IMR-90 (cell line): ENCODE data around the gene SPATA2. TPM values are rescaled to one million over a fixed set of nuclear protein-coding genes. Genes with fewer than 3 reads are reported as not detected.

Source experiments
- ATAC-seq: fragments of 200-7000 bp; cut with Tn5 transposase; 2 replicates; pipeline ENCODE4 v1.9.1; 2020; ENCODE audit warnings: low read depth, mild to moderate bottlenecking, moderate library complexity
- BruUV-seq: library from RNA; stranded (reverse); fragments of 400-500 nt; replicated peaks from 2 replicates; lab custom pipeline; 2021; lab: Mats Ljungman, UMichigan
- CTCF ChIA-PET: fragments of 300-600 bp; formaldehyde crosslinking; extraction: SDS; loops from one replicate; lab custom pipeline; 2021; ENCODE audit warnings: antibody characterized with exemption; lab: Yijun Ruan, JAX
- POLR2A ChIA-PET: fragments of 300-600 bp; sonication (Branson Sonifier 250); formaldehyde crosslinking; loops from one replicate; lab custom pipeline; 2022; ENCODE audit warnings: antibody characterized with exemption; ENCODE audit not compliant: unreplicated experiment; lab: Charles Lee
- DNase-seq: peaks from one replicate; pipeline ENCODE4 v3.0.0; 2013
- H2AFZ ChIP-seq: replicated peaks from 2 replicates; pipeline ENCODE3; 2013; ENCODE audit warnings: low read length, mild to moderate bottlenecking; ENCODE audit not compliant: poor library complexity
- H2AK5ac ChIP-seq: 2 replicates; pipeline ENCODE4 v1.6.1; 2013; ENCODE audit warnings: low read depth, low read length, inconsistent platforms
- H2AK9ac ChIP-seq: replicated peaks from 2 replicates; pipeline ENCODE3; 2013; ENCODE audit warnings: mild to moderate bottlenecking, low read depth, low read length, moderate library complexity; ENCODE audit not compliant: poor library complexity
- H2BK120ac ChIP-seq: 2 replicates; pipeline ENCODE4 v1.6.1; 2013; ENCODE audit warnings: low read depth, low read length, inconsistent platforms
- H2BK15ac ChIP-seq: 3 replicates; pipeline ENCODE4 v1.6.1; 2013; ENCODE audit warnings: low read depth, low read length, inconsistent platforms
- H2BK20ac ChIP-seq: 2 replicates; pipeline ENCODE4 v1.6.1; 2013; ENCODE audit warnings: low read depth, mild to moderate bottlenecking, inconsistent platforms, low read length, moderate library complexity
- H2BK5ac ChIP-seq: 2 replicates; pipeline ENCODE4 v1.6.1; 2013; ENCODE audit warnings: mild to moderate bottlenecking, low read depth, low read length, inconsistent platforms; ENCODE audit not compliant: poor library complexity, severe bottlenecking
- H3K14ac ChIP-seq: replicated peaks from 2 replicates; pipeline ENCODE4 v1.6.1; 2013; ENCODE audit warnings: low read depth, low read length, inconsistent platforms
- H3K18ac ChIP-seq: 2 replicates; pipeline ENCODE4 v1.6.1; 2013; ENCODE audit warnings: low read depth, low read length, control low read depth
- H3K23ac ChIP-seq: 2 replicates; pipeline ENCODE4 v1.6.1; 2013; ENCODE audit warnings: low read depth, low read length, inconsistent platforms
- H3K27ac ChIP-seq: 2 replicates; pipeline ENCODE4 v1.5.1; 2013; ENCODE audit warnings: mild to moderate bottlenecking, control low read depth, low read length; ENCODE audit not compliant: insufficient read depth
- H3K27me3 ChIP-seq: 2 replicates; pipeline ENCODE4 v1.6.1; 2013; ENCODE audit warnings: low read length; ENCODE audit not compliant: control insufficient read depth, insufficient read depth
- H3K36me3 ChIP-seq: 2 replicates; pipeline ENCODE4 v1.6.1; 2013; ENCODE audit warnings: low read length, mixed read lengths; ENCODE audit not compliant: control insufficient read depth, insufficient read depth
- H3K4ac ChIP-seq: 2 replicates; pipeline ENCODE4 v1.6.1; 2013; ENCODE audit warnings: low read depth, low read length, inconsistent platforms
- H3K4me1 ChIP-seq: 2 replicates; pipeline ENCODE4 v1.6.1; 2013; ENCODE audit warnings: low read length, mixed read lengths; ENCODE audit not compliant: control insufficient read depth, insufficient read depth
- H3K4me2 ChIP-seq: 2 replicates; pipeline ENCODE4 v1.6.1; 2013; ENCODE audit warnings: low read depth, mild to moderate bottlenecking, control low read depth, low read length, moderate library complexity
- H3K4me3 ChIP-seq: 2 replicates; pipeline ENCODE4 v1.5.1; 2013; ENCODE audit warnings: low read depth, mild to moderate bottlenecking, control low read depth, low read length, moderate library complexity; ENCODE audit not compliant: insufficient read depth
- H3K56ac ChIP-seq: 2 replicates; pipeline ENCODE4 v1.6.1; 2013; ENCODE audit warnings: low read length, inconsistent platforms; ENCODE audit not compliant: insufficient read depth; ENCODE audit errors: extremely low read depth
- H3K79me1 ChIP-seq, 2 experiments: 2 replicates each; pipeline ENCODE4 v1.6.1; 2013; ENCODE audit warnings: low read length in 2 of 2, inconsistent platforms in 1 of 2, low read depth in 1 of 2
- H3K9ac ChIP-seq: 2 replicates; pipeline ENCODE4 v1.6.1; 2013; ENCODE audit warnings: low read depth, low read length, control low read depth
- H3K9me1 ChIP-seq: 2 replicates; pipeline ENCODE4 v1.6.1; 2013; ENCODE audit warnings: low read length, inconsistent platforms; ENCODE audit not compliant: insufficient read depth
- H3K9me3 ChIP-seq: 2 replicates; pipeline ENCODE4 v1.6.1; 2013; ENCODE audit warnings: low read length; ENCODE audit not compliant: control insufficient read depth, insufficient read depth
- H4K20me1 ChIP-seq: 2 replicates; pipeline ENCODE4 v1.6.1; 2013; ENCODE audit warnings: low read length, inconsistent platforms; ENCODE audit not compliant: insufficient read depth
- H4K5ac ChIP-seq: 2 replicates; pipeline ENCODE4 v1.6.1; 2013; ENCODE audit warnings: mild to moderate bottlenecking, low read depth, low read length, control low read depth
- H4K8ac ChIP-seq, 2 experiments: 2 replicates each; pipeline ENCODE4 v1.6.1; 2013; ENCODE audit warnings: low read depth in 2 of 2, low read length in 2 of 2, control low read depth in 1 of 2, inconsistent platforms in 1 of 2
- H4K91ac ChIP-seq: 2 replicates; pipeline ENCODE4 v1.6.1; 2013; ENCODE audit warnings: low read depth, low read length, inconsistent platforms; ENCODE audit not compliant: insufficient read depth
- BHLHE40 ChIP-seq: fragments of 150-350 bp; IDR thresholded peaks from 2 replicates; pipeline ENCODE4 v1.6.1; 2016; ENCODE audit warnings: mild to moderate bottlenecking, low read depth, low read length
- FOS ChIP-seq: fragments of 150-350 bp; IDR thresholded peaks from 2 replicates; pipeline ENCODE4 v1.6.1; 2016; ENCODE audit warnings: low read depth, low read length
- MAZ ChIP-seq: IDR thresholded peaks from 2 replicates; pipeline ENCODE4 v1.6.1; 2012; ENCODE audit warnings: low read depth, mild to moderate bottlenecking, low read length, improper control_type of control experiment, moderate library complexity, borderline replicate concordance
- MXI1 ChIP-seq: IDR thresholded peaks from 2 replicates; pipeline ENCODE4 v1.6.1; 2012; ENCODE audit warnings: low read depth, mild to moderate bottlenecking, low read length, moderate library complexity, borderline replicate concordance
- POLR2A ChIP-seq: IDR thresholded peaks from 2 replicates; pipeline ENCODE4 v1.6.1; 2012; ENCODE audit warnings: mild to moderate bottlenecking, low read depth, low read length
- RFX5 ChIP-seq: IDR thresholded peaks from 2 replicates; pipeline ENCODE4 v1.8.0; 2012; ENCODE audit warnings: low read depth, mild to moderate bottlenecking, low read length, moderate library complexity
- SMC3 ChIP-seq: fragments of 150-350 bp; IDR thresholded peaks from 2 replicates; pipeline ENCODE4 v1.6.1; 2016; ENCODE audit warnings: low read depth, mild to moderate bottlenecking, antibody characterized with exemption, low read length, moderate library complexity
- dilution Hi-C: fragments of 300-500 bp; cut with HindIII; formaldehyde crosslinking; loops from one replicate; pipeline ENCODE4 v1.14.3; 2018; ENCODE audit warnings: low sequenced_read_pairs; ENCODE audit not compliant: unreplicated experiment
- in situ Hi-C: fragments of 300-500 bp; cut with MboI; formaldehyde crosslinking; loops from 3 replicates; pipeline ENCODE4 v1.14.3; 2019; ENCODE audit warnings: low sequenced_read_pairs, inconsistent platforms, mixed read lengths
- intact Hi-C: fragments of 100-400 bp; cut with micrococcal nuclease; formaldehyde crosslinking; loops from 2 replicates; pipeline ENCODE4 v1.10.0; 2022
- polyA plus RNA-seq, 3 experiments: library from polyadenylated mRNA; depleted of rRNA; stranded (reverse); fragments of >200 nt; gene quantifications; 2 replicates each; pipeline ENCODE4 v1.2.3, GENCODE V29; 2012; ENCODE audit warnings: low replicate concordance in 1 of 3
- total RNA-seq: library from RNA; depleted of rRNA; stranded (reverse); fragments of >200 nt; gene quantifications from 2 replicates; pipeline ENCODE4 v1.2.3, GENCODE V29; 2012
- TF ChIP-seq, protein P1 (sequence below): fragments of 150-350 bp; IDR thresholded peaks from 2 replicates; pipeline ENCODE4 v1.6.1; 2017; ENCODE audit warnings: mild to moderate bottlenecking, antibody characterized with exemption, low read length, low read depth

SPATA2 gene
- total and polyA plus RNA-seq, 2 of the 4 experiments (the other 2 are of a cell fraction) = 1.3 to 4.5 TPM

DNA sequence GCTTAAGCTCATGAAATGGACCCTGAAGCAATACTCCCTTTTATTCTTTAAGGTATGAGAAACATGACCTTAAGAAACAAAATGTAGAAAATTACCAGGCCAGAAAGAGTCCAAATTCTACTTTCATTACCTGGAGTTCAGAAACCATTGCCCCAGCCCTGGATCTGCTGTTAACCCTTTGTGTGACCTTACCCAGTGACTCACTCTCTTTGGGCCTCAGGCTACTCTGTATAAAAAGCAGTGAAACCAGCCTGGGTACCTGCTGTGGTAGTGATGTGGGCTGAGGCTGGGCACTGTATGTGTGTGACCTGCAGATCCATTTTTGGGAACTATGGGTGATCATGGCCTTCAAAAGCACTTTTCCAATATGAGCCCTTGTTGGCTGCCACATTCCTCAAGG lies 55.5 kb downstream of the SPATA2 start:
- Histone ChIP-seq H2BK5ac (no peak overlapping the region), H2AFZ (no peak overlapping the region), H3K79me1 (no peaks in the 10 kb centered on the region), H3K27ac (no peak overlapping the region), H4K5ac (no peak overlapping the region), H2AK5ac (no peak overlapping the region), H3K9me3 (no peaks in the 10 kb centered on the region), H3K4me2 (no peak overlapping the region), H3K9ac (no peak overlapping the region), H3K9me1 (0 out of 2 replicates have a peak, but pooled peaks cover 4% of the 10 kb centered on the region), H3K36me3 (peaks cover 16% of the 10 kb centered on the region), H3K4ac (no peak overlapping the region), H3K4me3 (no peak overlapping the region), H3K56ac (no peak overlapping the region), H2BK120ac (no peak overlapping the region), H2AK9ac (no peak overlapping the region), H2BK15ac (no peak overlapping the region), H2BK20ac (no peak overlapping the region), H3K14ac (no peak overlapping the region), H3K4me1 (no peaks in the 10 kb centered on the region), H3K23ac (no peak overlapping the region), H4K8ac (no peak overlapping the region), H4K20me1 (no peaks in the 10 kb centered on the region), H3K18ac (no peak overlapping the region), H3K27me3 (no peaks in the 10 kb centered on the region), H4K91ac (no peak overlapping the region)
- BruUV-seq = no TSS peak
- in situ Hi-C loops = loop anchor here (25.0 kb wide), 1 partner anchor 523 kb away; no protein-coding TSS in a partner anchor
- intact Hi-C loops = no loop called here
- no peak for TF ChIP-seq RFX5
- no peak for TF ChIP-seq FOS
- no peak for TF ChIP-seq SMC3
- TF ChIP-seq, protein P1, sequence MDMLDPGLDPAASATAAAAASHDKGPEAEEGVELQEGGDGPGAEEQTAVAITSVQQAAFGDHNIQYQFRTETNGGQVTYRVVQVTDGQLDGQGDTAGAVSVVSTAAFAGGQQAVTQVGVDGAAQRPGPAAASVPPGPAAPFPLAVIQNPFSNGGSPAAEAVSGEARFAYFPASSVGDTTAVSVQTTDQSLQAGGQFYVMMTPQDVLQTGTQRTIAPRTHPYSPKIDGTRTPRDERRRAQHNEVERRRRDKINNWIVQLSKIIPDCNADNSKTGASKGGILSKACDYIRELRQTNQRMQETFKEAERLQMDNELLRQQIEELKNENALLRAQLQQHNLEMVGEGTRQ = no peak
- no peak for TF ChIP-seq POLR2A
- TF ChIP-seq BHLHE40 = no peak
- TF ChIP-seq MAZ = no peak
- no peak for TF ChIP-seq MXI1
- ChIA-PET CTCF (interaction anchor here (0.6 kb wide), 1 partner anchor 117 kb away, joined by 3 read pairs; no protein-coding TSS in a partner anchor), POLR2A (no interaction called here)
- no peak for DNase-seq
- dilution Hi-C loops = no loop called here
- no peak for ATAC-seq
